ENCODE results near the gene MAP4K2. TPM values are rescaled to one million over a fixed set of nuclear protein-coding genes. Genes with fewer than 3 reads are reported as not detected.

MAP4K2 gene
- total and polyA plus RNA-seq, 2 of the 4 experiments (the other 2 are of a cell fraction), result 11.7 to 16.6 TPM

- intact Hi-C loops (cut with micrococcal nuclease), result loop anchor here (2.0 kb wide), 1 partner anchor 227 kb away; the partner anchor contains the start of gene ARL2
- Histone ChIP-seq H4K91ac (ENCODE audit: insufficient read depth, low read depth, low read length) (no peak overlapping the region), H3K27ac (ENCODE audit: insufficient read depth, low read length) (no peak overlapping the region), H4K8ac (ENCODE audit: low read depth in 2 of 2, low read length in 2 of 2) (no peak overlapping the region), H3K27me3 (ENCODE audit: control insufficient read depth, insufficient read depth, low read length) (no peaks in the 10 kb centered on the region), H3K36me3 (ENCODE audit: control insufficient read depth, insufficient read depth, low read length) (peaks cover 17% of the 10 kb centered on the region), H3K9ac (ENCODE audit: low read depth, low read length) (no peak overlapping the region), H2BK15ac (ENCODE audit: low read depth, low read length) (no peak overlapping the region), H2BK20ac (ENCODE audit: low read depth, low read length) (no peak overlapping the region), H3K14ac (replicated peaks; ENCODE audit: low read depth, low read length) (no peak overlapping the region), H2BK120ac (ENCODE audit: low read depth, low read length) (no peak overlapping the region), H3K56ac (ENCODE audit: extremely low read depth, insufficient read depth, low read length) (no peak overlapping the region), H2BK5ac (ENCODE audit: low read depth, low read length, poor library complexity, severe bottlenecking) (no peak overlapping the region), H3K23ac (ENCODE audit: low read depth, low read length) (no peak overlapping the region), H3K4me3 (ENCODE audit: insufficient read depth, low read depth, low read length) (no peak overlapping the region), H2AK5ac (ENCODE audit: low read depth, low read length) (no peak overlapping the region), H4K5ac (ENCODE audit: low read depth, low read length) (no peak overlapping the region), H2AFZ (replicated peaks; ENCODE audit: low read length, poor library complexity) (peak overlapping the region; percentile 12), H3K4me1 (ENCODE audit: control insufficient read depth, insufficient read depth, low read length) (no peaks in the 10 kb centered on the region), H2AK9ac (replicated peaks; ENCODE audit: low read depth, low read length, poor library complexity) (peak overlapping the region; percentile 38), H3K18ac (ENCODE audit: low read depth, low read length) (no peak overlapping the region), H4K20me1 (ENCODE audit: insufficient read depth, low read length) (no peaks in the 10 kb centered on the region), H3K9me3 (ENCODE audit: control insufficient read depth, insufficient read depth, low read length) (no peaks in the 10 kb centered on the region), H3K9me1 (ENCODE audit: insufficient read depth, low read length) (no peaks in the 10 kb centered on the region), H3K4ac (ENCODE audit: low read depth, low read length) (no peak overlapping the region; the same call in 1 of the 2 replicates), H3K4me2 (ENCODE audit: low read depth, low read length) (no peak overlapping the region), H3K79me1 (ENCODE audit: low read depth in 1 of 2, low read length in 2 of 2) (no peaks in the 10 kb centered on the region)
- ChIA-PET POLR2A (ENCODE audit: unreplicated experiment) (no interaction called here), CTCF (interaction anchor here (0.6 to 1.0 kb wide), 3 partner anchors 9 to 603 kb away, joined by 3 to 4 read pairs (median 3); partner anchors contain the start of gene SF1)
- peak; percentile 89 for ATAC-seq (ENCODE audit: low read depth)
- DNase-seq, result peak; percentile 33
- TF ChIP-seq BHLHE40 (IDR thresholded peaks at IDR 0.05; ENCODE audit: low read depth, low read length) (no peak), RFX5 (IDR thresholded peaks at IDR 0.05; ENCODE audit: low read depth, low read length) (no peak), RAD21 (IDR thresholded peaks at IDR 0.05; ENCODE audit: low read length) (peak; percentile 69), CTCF (conservative IDR thresholded peaks at IDR 0.05; ENCODE audit: low read depth, low read length) (peak; percentile 64), FOS (IDR thresholded peaks at IDR 0.05; ENCODE audit: low read depth, low read length) (no peak), RCOR1 (IDR thresholded peaks at IDR 0.05; ENCODE audit: insufficient replicate concordance, low read length) (no peak), SMC3 (IDR thresholded peaks at IDR 0.05; ENCODE audit: low read depth, low read length) (peak; percentile 62), CEBPB (IDR thresholded peaks at IDR 0.05; ENCODE audit: low read depth, low read length) (no peak)
- dilution Hi-C loops (cut with HindIII; ENCODE audit: low sequenced_read_pairs, unreplicated experiment), result no loop called here
- in situ Hi-C loops (cut with MboI; ENCODE audit: low sequenced_read_pairs), result no loop called here
- BruUV-seq (replicated peaks), result no TSS peak
- WGBS, 2 experiments (ENCODE audit: extremely low coverage in 2 of 2, insufficient read length in 1 of 2), result 8% methylated on average over 2 of the region's 15 CpGs; no CpG with 5 or more reads in 1 of the 2 experiments
Observed at GRCh38 chr11:64787526-64788320, 15.3 kb downstream of the MAP4K2 start.

Data from IMR-90 (cell line).